NCI-H1105 treated with DMSO at 0.1 percent for 48 hours (cell line): ENCODE results near the gene MCF2L2.
"Not testable (repeated sequence)": the region's sequence is repeated elsewhere in the genome, so short reads cannot be mapped to it uniquely, and the experiment has no call there.

Experiments
- DNase-seq: peaks from one replicate; lab custom pipeline; 2025; lab: John Stamatoyannopoulos, UW

MCF2L2 gene

DNA sequence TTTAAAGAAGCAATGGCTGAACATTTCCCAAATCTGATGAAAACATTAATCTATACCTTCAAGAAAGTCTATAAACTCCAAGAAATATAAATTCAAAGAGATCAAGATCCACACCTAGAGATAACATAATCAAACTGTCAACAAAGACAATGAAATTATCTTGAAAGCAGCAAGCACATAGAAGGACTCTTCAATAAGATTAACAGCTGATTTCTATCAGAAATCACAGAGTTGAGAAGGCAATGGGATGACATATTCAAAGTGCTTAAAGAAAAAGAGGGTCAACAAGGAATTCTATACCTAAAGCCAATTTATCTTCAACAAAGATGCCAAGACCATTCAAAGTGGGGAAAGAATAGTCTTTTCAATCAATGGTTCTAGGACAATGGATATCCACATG is 224.7 kb downstream of the MCF2L2 start:
- peak; percentile 18 for DNase-seq

DNA sequence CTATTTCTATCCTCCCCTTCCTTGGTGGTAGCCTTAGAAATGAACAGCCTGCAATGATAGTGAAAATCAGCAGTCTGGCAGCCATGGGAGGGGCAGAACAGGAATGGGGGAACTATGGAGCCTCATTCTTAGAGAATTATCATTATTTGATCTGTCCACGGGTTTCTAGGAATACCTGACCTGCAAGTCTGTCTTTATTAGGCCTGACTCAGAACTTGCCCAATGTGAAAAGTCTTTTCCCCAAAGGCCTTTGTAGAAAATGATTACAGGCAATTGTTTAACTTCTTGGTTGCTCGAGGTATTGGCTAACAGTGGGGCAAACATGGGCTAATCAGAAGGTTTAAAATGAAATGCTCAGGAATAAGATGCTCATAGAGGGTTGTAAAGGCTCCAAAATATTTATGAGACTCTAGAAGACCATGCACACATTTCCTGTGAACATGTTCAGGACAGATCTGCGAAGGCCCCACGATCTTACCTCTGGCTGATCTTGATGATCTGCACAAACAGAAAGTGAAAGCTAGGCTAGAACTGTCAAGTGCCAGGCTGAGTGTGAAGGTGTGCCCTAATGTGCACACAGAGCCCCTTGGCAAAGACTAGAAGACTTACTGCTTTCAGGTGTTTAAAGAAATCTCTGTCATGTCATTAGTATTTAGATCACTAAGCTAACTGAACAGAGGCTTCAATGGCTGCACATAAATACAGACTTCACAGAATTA is 226.3 kb downstream of the MCF2L2 start:
- DNase-seq: no peak

DNA sequence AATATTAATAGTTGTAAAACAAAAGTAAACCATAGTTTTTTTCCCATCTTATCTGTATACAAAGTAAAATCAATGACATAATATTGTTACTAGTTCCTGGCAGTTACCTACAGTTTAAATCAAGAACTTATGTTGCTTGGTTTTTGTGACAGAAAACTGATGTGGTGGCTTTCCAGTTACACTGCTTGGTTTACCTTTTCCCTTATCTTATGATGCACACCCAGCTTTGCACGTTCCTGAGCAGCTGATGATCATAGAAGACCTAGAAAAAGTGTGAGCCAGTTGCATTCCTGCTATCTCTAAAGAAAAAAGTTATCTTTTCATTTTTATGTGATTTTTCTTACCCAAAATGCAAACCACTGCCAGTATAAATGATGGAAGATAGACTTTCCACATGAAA is 229.5 kb downstream of the MCF2L2 start:
- no peak for DNase-seq

DNA sequence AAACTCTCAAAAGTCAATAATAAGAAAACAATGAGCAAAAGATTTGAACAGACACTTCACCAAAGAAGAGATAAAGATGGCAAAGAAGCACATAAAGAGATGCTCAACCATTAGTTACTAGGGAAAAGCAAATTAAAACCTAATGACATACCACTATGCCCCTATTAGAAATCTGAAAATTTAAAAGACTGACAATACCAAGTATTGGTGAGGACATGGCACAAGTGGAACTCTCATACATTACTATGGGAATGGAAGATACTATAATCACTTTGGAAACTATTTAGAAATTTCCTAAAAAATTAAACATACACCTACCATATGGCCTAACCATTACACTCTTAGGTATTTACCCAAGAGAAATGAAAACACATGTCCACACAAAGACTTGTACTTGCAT is 230.7 kb downstream of the MCF2L2 start:
- no peak for DNase-seq

DNA sequence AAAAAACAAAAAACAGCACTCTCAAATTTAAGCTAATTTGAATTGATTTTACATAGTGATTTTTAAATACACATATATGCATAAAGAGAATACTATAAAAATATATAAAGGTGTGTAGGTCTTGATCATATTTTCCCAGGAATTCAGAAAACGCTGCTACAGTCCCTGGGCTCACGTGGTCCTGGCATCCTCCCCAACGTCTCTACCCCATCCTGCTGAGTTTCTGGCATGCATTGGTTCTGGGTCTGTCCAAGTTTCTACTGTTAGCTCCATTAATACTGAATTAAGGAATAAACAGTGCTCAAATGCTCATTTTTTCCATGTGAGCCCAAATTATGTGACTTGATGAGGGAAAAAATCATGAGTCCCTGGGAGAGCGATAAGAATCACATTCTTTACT is 233.2 kb downstream of the MCF2L2 start:
- DNase-seq: no peak

DNA sequence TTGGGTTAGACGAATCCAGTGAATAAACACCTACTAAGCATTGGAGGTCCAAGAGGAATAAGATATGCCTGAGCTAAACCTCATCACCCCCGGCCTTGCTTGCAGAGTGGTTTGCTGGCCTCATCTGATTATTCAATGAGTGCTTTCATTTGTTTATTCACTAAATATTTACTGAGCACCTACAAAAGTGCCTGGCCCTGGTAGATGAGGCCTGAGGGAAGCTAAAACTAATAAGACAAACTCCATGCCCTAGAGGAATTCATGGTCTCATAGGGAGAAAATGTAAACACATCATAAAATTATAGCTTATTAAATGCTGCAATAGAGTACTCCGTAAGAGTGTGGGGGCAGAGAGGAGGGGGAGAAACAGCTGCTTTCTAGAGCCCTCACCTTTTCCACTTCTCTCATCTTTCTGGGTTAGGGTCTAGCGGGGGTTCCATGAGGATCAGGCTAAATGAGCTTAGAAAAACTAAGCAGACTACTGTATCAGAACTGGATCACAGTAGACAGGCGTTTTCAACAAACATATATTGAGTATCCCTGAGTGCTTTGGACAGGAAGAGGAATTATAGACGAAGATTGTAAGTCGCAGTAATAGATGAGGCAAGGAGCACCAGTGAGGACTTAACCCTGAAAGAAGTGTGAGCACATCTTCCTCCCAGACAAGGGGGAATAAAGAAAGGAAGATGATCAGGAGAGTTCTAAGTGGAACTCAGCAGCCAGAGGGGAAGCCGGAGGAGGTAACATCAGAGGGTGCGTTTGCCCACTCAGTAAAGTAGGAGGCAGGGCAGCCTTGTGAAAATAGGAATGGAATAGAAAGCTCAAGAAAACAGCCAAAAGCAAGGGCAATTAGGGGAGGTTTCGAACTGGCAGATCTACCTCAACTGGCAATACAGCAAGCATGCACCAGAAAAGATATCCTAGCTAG is 234.4 kb downstream of the MCF2L2 start:
- peak; percentile 89 for DNase-seq

DNA sequence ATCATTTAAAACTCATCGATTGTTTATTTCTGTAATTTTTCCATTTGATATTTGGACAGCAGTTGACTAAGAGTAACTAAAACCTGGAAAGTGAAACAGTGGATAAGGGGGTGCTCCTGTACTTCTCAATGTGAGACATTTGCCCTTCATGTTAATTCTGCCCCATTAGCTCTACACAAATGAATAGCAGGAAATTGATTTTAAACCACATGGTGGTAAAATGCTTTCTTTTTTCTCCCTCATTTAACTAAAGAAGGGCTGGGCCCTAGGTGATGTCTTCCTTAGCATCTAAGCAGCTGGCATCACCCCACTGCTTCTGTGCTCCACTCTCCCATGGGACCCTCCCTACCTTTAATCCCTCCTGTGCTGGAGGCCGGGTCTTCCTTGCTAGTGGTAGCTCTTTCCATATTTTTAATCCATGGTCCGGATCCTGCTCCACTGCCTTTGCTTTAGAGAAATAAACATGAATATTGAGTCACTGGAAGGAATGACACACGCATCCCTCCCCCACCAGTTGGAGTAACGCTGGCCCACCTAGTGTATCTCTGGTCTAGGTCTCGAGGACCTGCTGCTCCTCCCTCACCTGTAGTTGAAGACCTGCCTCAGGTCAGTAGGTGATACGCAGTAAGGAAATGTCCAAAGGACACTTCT is 235.6 kb downstream of the MCF2L2 start:
- DNase-seq: no peak

DNA sequence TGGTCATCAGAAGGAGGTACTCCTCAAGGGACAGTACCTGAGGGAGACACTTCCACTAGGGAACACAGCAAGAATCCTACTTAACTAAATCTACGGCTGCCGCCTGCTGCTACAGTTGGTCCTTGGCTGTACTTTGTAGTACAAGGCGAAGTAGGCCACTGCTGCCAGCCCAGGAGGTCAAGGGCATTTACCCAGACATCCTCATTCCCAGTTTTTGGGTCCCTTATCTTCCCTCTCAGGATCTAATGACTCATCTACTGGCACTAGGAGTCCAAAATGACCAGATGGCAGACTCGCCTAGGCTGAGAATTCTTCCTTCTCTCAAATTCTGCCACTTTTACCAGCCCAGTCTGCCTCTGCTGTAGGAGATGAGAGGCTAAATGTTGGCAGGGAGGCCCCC is 238.8 kb downstream of the MCF2L2 start:
- no peak for DNase-seq

DNA sequence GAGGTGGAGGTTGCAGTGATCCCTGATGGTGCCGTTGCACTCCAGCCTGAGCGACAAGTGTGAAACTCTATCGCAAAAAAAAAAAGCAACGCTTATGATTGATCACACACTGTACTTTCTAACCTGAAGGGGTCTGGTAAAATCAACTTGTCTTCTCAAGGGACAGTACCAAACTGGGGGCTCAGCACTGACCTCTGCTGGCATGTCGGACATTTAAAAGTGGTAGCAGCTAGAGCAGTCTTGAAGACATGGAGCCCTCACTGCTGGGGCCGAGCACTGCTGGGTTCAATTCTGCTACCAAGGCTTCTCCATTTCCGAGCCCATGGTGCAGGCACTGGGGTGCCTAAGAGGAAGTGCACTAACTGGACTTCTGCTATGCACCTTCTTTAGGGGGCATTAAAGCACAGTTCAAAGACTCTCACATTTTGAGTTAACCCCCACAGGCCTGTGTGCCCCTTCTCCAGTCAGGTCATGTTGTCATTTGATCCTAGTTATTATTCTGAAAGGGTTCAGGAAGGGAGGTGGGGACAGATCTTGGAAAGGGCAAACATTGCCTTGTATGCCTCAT is 239.4 kb downstream of the MCF2L2 start:
- peak; percentile 18 for DNase-seq

DNA sequence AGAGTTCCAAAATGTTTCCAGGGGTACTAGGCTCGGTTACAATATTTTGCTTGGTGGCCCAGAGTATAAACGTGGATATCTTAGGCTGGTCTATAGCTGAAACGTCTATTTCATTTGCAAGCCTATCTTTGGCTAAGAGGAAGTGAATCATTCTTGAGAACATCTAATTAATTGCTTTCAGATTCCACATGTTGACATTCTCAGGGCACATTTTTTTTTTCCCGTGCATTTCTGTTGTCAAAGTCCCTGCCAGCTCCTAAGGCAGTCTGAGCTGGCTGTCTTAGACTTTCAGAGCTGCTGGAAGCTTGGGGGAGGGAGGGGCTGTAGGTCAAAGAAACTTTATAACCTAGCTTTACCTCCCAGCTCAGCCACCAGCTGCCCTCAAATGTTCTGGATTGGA is 242.7 kb downstream of the MCF2L2 start:
- DNase-seq: peak; percentile 37

DNA sequence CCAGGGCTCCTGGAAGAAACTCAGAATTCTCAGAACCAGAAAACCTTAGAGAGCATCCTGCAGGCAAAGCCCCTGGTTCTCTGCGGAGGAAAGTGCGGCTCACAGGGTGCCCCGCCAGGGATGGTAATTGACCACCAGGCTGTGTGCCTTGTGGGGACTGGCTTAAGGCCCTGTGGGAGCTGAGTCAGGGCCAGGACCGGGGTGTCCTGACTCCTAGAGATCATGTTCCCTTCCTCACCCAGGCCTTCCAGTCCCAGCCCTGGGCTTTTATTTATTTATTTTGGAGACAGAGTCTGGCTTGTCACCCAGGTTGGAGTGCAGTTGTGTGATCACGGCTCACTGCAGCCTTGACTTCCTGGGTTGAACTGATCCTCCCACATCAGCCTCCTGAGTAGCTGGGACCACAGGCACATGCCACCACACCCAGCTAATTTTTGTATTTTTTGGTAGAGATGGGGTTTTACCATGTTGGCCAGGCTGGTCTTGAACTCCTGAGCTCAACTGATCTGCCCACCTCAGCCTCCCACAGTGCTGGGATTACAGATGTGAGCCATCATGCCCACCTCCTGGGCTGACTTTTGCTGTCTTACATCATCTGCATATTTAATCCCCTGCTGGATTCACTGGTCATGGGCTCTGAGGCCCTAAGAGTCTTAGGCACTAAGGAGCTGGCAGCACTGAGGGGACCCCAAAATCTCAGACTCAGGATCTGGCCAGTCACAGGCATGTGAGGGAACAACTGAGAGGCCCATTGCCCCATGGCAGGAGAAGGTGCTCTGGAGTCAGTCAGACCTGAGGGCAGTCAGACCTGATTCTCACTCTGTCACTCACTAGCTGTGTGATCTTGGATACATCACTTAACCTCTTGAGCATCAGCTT is 245.4 kb downstream of the MCF2L2 start:
- no peak for DNase-seq

DNA sequence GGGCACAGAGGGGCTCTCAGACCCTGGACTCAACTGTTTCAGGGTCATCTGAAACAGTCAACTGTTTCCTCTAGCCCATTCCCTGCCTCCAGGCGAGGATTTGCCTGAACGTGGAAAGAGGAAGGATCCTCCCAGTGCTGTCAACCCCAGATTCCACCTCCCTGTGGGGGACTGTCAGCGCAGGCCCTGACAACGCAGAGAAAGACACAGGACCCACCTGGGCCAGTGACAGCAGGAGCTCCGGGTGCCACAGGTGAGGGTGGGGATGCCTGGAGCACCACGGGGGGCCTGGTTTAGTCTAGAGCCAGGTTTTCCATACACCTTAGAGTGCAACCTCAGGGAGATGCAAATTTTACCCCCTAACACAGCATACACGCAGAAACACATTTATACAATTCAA is 246.3 kb downstream of the MCF2L2 start:
- no peak for DNase-seq

DNA sequence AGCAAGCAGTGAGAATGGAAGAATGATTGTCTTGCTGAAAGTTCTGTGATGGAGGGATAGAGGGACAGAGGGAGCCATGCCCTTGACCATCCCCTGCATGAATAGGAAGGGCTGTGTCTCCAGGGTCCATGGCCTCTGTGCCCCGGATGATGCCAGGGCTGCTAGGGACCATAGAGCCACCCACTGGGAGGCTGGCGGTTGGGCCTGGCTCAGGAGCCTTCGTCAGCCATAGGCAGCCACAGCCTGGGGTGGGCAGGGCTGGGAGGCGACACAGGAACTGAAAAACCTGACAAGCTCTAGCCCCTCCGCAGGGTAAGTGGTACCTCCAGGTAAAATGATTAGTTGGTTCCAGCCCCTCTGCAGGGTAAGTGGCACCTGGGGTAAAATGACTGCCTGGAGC is 246.8 kb downstream of the MCF2L2 start:
- no peak for DNase-seq

DNA sequence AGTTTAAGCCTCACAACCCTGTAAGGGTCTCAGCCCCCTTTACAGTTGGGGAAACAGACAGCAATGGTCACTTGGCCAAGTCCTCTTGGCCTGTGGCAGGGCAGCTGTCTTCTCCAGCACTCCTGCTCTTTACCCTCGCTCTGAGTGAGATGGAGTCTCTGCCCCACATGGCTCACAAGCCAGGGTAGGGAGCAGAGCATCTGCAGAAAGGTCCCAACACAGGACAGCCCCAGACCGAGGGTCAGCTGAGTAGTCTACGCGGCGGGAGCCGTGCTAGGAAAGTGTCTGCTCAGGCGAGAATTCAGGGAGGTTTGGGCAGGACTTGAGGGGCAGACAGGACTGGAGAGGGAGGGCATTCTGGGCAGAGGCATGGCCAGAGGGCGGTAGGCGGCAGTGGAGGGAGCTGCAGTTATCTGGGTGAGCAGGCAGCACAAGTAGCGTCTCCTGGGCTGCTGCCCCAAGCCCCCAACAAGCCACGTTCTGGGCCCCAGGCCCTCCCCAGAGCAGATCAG is 247.6 kb downstream of the MCF2L2 start:
- no peak for DNase-seq

DNA sequence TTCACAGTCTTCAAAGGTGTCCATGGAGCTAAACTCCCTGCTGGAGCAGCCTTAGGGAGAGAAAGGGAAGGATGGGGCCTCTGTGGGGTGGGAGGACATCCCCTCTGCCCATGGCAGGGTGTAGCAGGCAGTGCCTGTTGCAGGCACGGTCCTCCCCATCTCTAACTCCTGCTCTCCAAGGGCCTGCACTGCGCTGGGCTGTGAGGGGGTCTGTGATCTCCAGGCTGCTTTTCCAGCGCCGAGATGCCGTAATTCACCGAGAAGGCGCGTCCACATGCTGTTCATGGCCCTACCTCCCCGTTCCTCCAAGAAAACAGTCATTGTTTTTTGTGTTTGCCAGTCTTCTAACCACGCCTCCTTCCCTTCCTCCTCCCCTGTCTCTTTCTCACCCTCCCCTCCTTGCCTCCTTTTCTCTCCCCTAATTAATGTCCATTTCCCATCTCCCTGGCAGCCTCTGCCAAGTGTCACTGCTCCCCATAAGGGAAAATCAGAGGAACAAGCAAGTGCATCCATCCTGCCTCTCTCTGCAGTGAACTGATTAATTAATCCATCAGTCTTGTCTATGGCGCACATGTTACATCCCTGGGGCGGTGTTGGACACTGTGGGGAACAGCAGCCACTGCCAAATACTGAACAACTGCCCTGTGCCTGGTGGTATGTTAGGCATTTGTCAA is 248.2 kb downstream of the MCF2L2 start:
- DNase-seq: no peak

DNA sequence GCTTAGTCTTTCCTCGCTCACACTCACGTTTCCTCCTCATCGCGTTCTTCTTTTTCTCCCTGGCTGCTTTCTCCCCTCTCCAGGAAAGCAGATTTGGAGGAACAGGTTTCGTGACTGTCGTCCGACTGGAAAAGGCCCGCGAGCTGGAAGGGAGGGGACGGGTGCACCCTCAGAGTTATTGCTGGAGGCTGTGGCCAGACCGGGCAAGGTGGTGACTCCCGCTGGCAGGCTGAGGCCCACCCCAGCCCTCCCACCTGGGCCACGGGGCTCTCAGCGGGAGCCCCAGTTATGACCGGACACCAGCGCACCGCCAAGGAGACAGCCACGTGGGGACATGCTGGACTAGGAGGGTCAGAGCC is 248.9 kb downstream of the MCF2L2 start:
- not testable (repeated sequence) for DNase-seq

DNA sequence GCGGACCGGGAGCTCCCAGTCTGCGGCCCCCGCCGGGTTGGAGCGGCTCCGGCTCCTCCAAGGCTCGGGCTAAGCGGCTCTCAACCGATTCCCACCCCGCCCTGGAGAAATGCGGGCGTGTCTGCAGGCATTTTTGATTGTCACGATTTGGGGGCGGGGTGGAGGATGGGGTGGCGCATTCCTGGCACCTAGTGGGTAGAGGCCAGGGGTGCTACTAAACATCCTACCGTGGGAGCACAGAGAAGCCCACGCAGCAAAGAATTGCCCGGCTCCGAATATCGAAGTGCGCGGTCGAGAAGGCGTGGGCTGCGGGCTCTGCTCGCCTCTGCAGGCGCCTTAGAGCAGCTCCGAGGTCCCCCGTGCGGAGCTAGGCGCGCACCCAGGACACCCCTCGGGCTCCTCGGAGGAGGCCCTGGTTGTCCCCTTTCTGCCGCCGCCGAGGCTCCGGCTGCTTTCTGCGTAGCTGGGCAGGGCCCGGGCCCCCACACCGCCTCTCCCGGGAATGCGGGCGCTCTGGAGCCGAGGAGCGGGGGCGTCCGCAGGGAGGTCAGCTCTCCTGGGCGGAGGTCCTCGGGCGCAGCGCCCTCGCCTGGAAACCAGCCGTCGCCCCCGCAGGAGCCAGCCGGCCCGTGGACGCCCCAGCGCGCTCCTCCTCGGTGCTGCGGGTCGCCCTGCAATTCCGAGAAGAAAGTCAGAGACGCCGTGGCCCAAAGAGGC is 249.4 kb downstream of the MCF2L2 start:
- DNase-seq: no peak

DNA sequence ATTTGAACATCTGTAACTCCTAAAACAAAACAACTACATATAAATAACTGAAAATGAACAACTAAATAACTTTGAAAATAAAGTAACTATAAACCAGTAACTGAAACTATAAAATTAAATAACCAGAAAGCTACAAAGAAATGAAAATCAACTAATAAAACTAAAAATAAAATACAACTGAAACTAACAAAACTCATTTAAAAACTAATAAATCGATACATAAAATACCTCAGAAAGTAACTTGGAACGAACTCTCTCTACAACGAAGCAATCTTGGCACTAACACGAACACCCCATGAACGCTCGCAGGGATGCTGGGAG is 249.9 kb downstream of the MCF2L2 start:
- no peak for DNase-seq

DNA sequence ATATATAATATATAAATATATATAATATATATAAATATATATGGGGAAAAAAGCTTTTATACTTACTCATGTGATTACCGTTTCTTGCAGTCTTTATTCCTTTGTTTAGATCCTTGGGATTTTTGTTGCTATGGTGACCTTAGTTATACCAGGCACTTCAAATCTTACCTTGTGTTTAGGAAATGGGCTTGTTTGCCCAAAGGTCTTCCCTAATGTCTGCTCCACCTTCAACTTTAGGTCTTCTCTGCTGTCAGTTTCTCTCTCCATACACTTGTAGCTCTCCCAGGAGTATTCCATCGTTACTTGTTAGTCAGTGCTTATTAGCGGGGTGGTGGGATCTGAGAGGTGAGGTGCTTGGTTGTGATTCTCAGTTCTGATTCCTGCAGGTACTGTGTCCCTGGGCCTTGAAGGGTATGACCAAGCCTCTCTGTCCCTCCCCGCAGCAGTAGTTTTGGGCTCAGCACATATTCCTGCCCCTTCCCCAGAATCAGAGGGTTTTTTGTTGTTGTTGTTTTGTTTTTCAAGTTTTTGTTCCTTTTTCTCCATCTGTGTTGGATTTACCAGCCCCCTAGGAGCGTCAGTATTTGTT is 256.3 kb downstream of the MCF2L2 start:
- DNase-seq: no peak

DNA sequence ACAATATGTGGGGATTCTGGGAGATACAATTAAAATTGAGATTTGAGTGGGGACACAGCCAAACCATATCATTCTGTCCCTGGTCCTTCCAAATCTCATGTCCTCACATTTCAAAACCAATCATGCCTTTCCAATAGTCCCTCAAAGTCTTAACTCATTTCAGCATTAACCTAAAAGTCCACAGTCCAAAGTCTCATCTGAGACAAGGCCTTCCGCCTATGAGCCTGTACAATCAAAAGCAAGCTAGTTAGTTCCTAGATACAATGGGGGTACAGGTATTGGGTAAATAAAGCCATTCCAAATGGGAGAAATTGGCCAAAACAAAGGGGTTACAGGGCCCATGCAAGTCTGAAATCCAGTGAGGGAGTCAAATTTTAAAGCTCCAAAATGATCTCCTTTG is 260.4 kb downstream of the MCF2L2 start:
- not testable (repeated sequence) for DNase-seq
